Measurements from ENCODE around the gene APOBEC3F. TPM values are rescaled to one million over a fixed set of nuclear protein-coding genes. Genes with fewer than 3 reads are reported as not detected.
"Not testable (repeated sequence)": the region's sequence is repeated elsewhere in the genome, so short reads cannot be mapped to it uniquely, and the experiment has no call there.

The APOBEC3F gene
- total and polyA plus RNA-seq, 8 donors, result 1.7 to 8.6 (median 3.4) TPM

- H3K4me3 ChIP-seq, result peak within 1 kb of the TSS in 2 of 4 donors; percentile 18 to 35
- no peaks in the 10 kb centered on the region for H3K27me3 ChIP-seq
- H3K36me3 ChIP-seq, result no peaks in the 10 kb centered on the region
- FAIRE-seq (peak; percentile 37), ATAC-seq (peak; percentile 83 to 94 (median 92)), DNase-seq (peak in 4 of 6 donors; percentile 51 to 60 (median 52))
- TF ChIP-seq CTCF (IDR thresholded peaks at IDR 0.05), result no peak
- intact Hi-C loops (cut with DNase I), result no loop called here
- H3K4me1 ChIP-seq, result no peaks in the 10 kb centered on the region
- WGBS, 2 donors, result 33 to 42% methylated on average over 18 of the region's 18 CpGs
- H3K9me3 ChIP-seq, result no peaks in the 10 kb centered on the region
- peak within 1 kb of the TSS; percentile 42 to 81 (median 62) for H3K27ac ChIP-seq
Measured at GRCh38 chr22:39013942-39014722, 26.5 kb upstream of the APOBEC3F start, which contains the start of gene APOBEC3C. Gene APOBEC3C, plus strand, starts transcription at chr22:39014257. Its CDS starts 106 bp downstream, at chr22:39014363.

GRCh38 chr22:39014723-39015121, 25.9 kb upstream of the APOBEC3F start:
- intact Hi-C loops (cut with DNase I); FAIRE-seq; DNase-seq; H3K36me3 ChIP-seq; H3K4me1 ChIP-seq; H3K27me3 ChIP-seq; H3K9me3 ChIP-seq: not testable (repeated sequence)
- Histone ChIP-seq H3K27ac (peak overlapping the region; percentile 42 to 81 (median 62)), H3K4me3 (peak overlapping the region in 2 of 4 donors; percentile 18 to 35)
- WGBS, 2 donors, result 55 to 70% methylated on average over 6 of the region's 6 CpGs
- peak in 2 of 4 donors; percentile 7 to 14 for ATAC-seq

GRCh38 chr22:39016592-39016991, 24.1 kb upstream of the APOBEC3F start:
- Histone ChIP-seq H3K4me1 (no peaks in the 10 kb centered on the region), H3K36me3 (no peaks in the 10 kb centered on the region), H3K9me3 (no peaks in the 10 kb centered on the region), H3K27ac (no peak overlapping the region), H3K4me3 (no peak overlapping the region), H3K27me3 (no peaks in the 10 kb centered on the region)
- FAIRE-seq (no peak), DNase-seq (no peak), ATAC-seq (no peak)
- 88 to 95% methylated on average over 13 of the region's 13 CpGs for WGBS, 2 donors
- intact Hi-C loops (cut with DNase I), result no loop called here
- TF ChIP-seq CTCF (IDR thresholded peaks at IDR 0.05), result no peak

GRCh38 chr22:39017596-39018365, 22.9 kb upstream of the APOBEC3F start:
- ATAC-seq (no peak), FAIRE-seq (no peak), DNase-seq (no peak)
- Histone ChIP-seq H3K4me3 (no peak overlapping the region), H3K36me3 (no peaks in the 10 kb centered on the region), H3K4me1 (no peaks in the 10 kb centered on the region), H3K27me3 (no peaks in the 10 kb centered on the region), H3K9me3 (no peaks in the 10 kb centered on the region), H3K27ac (no peak overlapping the region)
- TF ChIP-seq CTCF (IDR thresholded peaks at IDR 0.05), result no peak
- intact Hi-C loops (cut with DNase I), result no loop called here
- 75 to 78% methylated on average over 16 to 18 of the region's 18 CpGs for WGBS, 2 donors

- H3K27me3 ChIP-seq; intact Hi-C loops (cut with DNase I); H3K36me3 ChIP-seq; H3K4me1 ChIP-seq; DNase-seq; H3K9me3 ChIP-seq; FAIRE-seq: not testable (repeated sequence)
- peak in 2 of 4 donors; percentile 3 to 7 for ATAC-seq
- Histone ChIP-seq H3K27ac (peak overlapping the region in 3 of 4 donors; percentile 42 to 50 (median 46)), H3K4me3 (peak overlapping the region in 1 of 4 donors; percentile 14)
- WGBS, 2 donors, result 61 to 65% methylated on average over 13 to 15 of the region's 15 CpGs
Measured at GRCh38 chr22:39020021-39020651, 20.5 kb upstream of the APOBEC3F start.
